ES-I3 (cell line): ENCODE measurements around the gene JSRP1.
A peak's percentile ranks its signal among the peaks of the same experiment; 100 is the strongest.

Source experiments
- H3K36me3 ChIP-seq: 2 replicates; pipeline ENCODE4 v1.6.1; 2013; ENCODE audit warnings: mild to moderate bottlenecking, low read length, control low read depth, moderate library complexity; ENCODE audit not compliant: insufficient read depth
- H3K4me1 ChIP-seq: 2 replicates; pipeline ENCODE4 v1.6.1; 2013; ENCODE audit warnings: mild to moderate bottlenecking, control low read depth, low read length; ENCODE audit not compliant: insufficient read depth
- H3K9ac ChIP-seq: 2 replicates; pipeline ENCODE4 v1.6.1; 2013; ENCODE audit warnings: low read depth, mild to moderate bottlenecking, low read length, moderate library complexity
- H3K9me3 ChIP-seq: 2 replicates; pipeline ENCODE4 v1.6.1; 2013; ENCODE audit warnings: mild to moderate bottlenecking, low read length, moderate library complexity; ENCODE audit not compliant: control insufficient read depth, insufficient read depth

The JSRP1 gene

DNA sequence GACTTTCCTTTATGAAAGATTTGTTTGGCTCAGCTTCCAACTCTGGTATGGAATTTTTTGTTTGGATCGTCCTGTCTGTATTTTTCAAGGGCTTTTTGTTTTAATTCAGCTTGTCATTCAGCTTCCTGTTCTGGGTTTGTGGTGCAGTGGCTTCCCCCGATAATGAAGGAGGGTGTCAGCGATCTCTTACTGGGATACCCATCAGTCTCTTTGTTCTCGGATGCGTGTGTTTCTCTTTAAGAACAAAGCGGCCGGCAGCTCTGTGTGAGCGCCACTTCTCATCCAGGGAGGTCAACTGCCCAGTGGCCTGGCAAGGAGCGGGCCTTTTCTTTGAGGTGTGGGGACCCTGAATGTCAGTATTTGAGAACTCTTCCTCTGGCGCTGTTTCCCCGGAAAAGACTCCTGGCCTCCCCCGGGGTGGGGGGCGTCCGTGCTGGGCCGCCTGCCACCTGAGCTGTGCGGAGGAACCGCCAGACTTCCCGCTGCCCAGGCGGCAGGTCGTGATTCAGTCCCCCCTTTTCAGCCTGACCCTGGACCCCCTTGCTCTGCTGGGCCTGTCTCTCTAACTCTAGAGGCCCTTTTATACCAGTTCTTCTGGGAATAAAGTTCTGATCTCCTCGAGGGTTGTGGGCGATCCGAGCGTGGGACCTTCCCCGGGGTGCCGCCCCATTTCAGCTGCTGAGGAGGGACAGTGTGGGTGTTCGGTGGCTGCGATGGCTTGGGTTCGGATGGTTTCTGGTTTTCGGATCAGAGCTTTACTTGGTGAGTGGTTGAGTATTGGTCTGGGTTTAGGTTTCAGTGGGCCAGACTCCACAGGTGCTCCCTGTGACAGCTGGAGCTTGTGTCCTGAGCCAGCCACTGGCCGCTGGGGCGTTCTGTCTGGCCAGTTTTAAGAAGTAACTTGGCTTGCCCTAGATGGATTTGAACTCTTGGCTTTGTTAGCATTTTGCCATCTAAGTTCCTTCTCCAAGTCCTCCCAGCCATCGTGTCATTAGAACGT is 16.1 kb downstream of the JSRP1 start:
- Histone ChIP-seq H3K9ac (peak overlapping the region; percentile 24; the same call in 1 of the 2 replicates), H3K4me1 (peaks cover 20% of the 10 kb centered on the region), H3K9me3 (no peaks in the 10 kb centered on the region), H3K36me3 (peaks cover 13% of the 10 kb centered on the region)

DNA sequence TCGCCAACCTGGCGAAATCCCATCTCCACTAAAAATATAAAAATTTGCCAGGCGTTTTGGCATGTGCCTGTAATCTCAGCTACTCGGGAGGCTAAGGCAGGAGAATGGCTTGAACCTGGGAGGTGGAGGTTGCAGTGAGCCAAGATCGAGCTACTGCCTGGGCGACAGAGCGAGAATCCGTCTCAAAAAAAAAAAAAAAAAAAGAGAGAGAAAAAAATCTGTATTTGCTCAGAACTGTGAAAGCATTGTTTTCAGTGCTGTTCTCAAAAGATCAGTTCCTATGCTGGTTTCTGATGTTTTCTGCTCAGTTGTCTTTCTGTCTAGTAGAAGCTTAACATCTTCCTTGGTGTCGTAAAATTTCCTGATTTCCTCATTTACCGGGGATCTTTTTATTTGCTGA is 17.0 kb downstream of the JSRP1 start:
- peak overlapping the region; percentile 24; the same call in 1 of the 2 replicates for H3K9ac ChIP-seq
- H3K9me3 ChIP-seq, result no peaks in the 10 kb centered on the region
- H3K36me3 ChIP-seq, result peaks cover 6% of the 10 kb centered on the region; the same call in 1 of the 2 replicates
- H3K4me1 ChIP-seq, result peaks cover 20% of the 10 kb centered on the region

DNA sequence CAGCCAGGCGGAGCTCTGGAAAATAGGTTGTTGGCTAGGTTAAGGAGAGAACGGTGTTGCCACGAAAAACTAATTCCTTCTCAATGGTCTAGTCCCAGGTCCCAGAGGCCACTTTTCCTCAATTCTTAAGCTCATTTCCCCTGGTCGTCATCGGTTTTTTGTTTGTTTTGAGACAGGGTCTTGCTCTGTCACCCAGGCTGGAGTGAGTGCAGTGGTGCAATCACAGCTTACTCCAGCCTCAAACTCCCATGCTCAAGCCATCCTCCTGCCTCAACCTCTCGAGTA is 18.4 kb downstream of the JSRP1 start:
- Histone ChIP-seq H3K4me1 (peaks cover 20% of the 10 kb centered on the region), H3K9me3 (no peaks in the 10 kb centered on the region), H3K9ac (peak overlapping the region; percentile 90; the same call in 1 of the 2 replicates), H3K36me3 (no peaks in the 10 kb centered on the region; the same call in 1 of the 2 replicates)

DNA sequence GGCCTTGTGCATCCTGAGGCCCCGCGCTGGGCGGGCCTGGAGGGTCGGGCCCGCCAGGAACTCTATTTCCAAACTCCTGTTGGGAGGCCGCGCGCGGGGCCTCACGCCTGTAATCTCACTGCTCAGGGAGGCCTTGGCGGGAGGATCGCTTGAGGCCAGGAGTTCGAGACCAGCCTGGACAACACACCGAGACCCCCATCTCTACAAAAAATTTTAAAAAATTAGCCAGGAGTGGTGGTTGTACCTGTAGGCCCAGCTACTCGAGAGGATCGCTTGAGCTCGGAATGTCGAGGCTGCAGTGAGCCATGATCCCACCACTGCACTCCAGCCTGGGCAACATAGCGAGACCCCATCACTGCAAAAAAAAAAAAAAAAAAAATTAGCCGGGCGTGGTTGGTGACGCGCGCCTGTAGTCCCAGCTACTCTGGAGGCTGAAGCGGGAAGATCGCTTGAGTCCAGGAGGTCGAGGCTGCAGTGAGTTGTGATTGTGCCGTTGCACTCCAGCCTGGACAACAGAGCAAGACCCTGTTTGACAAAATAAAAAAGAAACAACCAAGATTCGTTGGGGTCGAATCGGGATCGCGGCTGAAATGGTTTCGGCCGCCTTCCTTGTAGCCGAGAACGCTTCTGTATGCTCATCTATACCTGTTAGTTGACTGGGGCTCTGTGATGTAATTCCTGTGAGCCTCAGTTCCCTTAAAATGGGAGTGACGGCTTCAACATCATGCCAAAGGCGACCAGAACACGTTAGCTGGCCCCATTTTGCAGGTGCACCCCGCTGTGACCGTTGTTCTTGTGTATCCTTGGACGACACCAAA is 19.0 kb downstream of the JSRP1 start:
- Histone ChIP-seq H3K4me1 (peaks cover 20% of the 10 kb centered on the region), H3K9me3 (no peaks in the 10 kb centered on the region), H3K9ac (peak overlapping the region; percentile 90), H3K36me3 (no peaks in the 10 kb centered on the region; the same call in 1 of the 2 replicates)

DNA sequence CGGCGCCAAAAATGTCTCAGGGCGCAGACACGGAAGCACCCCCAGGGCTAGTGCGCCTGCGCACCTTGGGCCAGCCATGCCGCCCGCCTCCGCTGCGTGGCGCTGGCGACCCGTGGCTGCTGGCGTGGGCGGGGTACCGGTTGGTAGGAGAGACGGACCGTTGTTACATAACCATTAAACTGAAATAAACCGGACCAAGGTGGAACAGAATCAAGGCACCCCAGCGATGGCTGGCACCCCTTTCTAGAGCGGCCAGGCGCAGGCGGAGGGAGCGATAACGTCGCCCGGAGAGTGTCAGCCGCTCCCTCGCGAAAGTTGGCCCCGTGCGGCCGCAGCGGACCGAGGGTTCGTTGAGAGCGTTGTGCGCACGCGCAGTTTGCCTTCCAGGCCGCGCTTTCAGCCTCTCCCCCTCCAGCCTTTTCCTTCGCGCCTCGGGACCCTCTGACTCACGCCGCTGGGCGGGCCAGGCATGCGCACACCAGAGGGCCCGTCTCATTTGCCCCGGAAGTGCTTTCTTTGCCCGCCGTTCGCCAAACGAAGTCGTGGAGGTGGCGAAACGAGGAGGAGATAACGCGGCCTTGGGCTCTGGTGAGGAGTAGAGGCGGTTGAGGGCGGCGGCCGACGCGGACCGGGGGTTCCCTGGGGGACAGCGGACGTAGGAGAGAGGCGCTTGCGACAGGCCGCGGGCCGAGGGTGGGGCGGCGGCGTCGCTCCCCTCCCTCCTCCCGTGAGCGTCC is 19.7 kb downstream of the JSRP1 start, which contains the start of the genes PLEKHJ1 and SF3A2:
PLEKHJ1 (minus strand) TSS at position 16 of the 737 bp plus-strand sequence. CDS start 81 bp downstream, outside the sequence.
SF3A2 (plus strand) TSS at position 511 of the 737 bp plus-strand sequence. CDS start 6,595 bp downstream, outside the sequence.
- peaks cover 20% of the 10 kb centered on the region for H3K4me1 ChIP-seq
- no peaks in the 10 kb centered on the region; the same call in 1 of the 2 replicates for H3K36me3 ChIP-seq
- no peaks in the 10 kb centered on the region for H3K9me3 ChIP-seq
- peak within 1 kb of the TSS; percentile 90 for H3K9ac ChIP-seq

DNA sequence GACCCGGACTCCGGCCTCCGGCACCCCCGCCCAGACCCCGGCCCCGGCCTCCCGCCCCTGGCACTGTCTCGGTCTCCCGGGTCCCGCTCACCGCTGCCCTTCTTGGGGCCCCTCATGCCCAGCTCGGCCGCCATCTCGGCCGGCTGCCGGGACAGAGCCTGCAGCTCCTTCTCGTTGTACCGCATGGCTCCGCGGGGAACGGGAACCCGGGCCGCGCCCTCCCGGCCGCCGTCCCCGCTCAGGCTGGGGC is 20.2 kb downstream of the JSRP1 start:
- H3K9ac ChIP-seq, result peak overlapping the region; percentile 90; the same call in 1 of the 2 replicates
- peaks cover 19% of the 10 kb centered on the region for H3K4me1 ChIP-seq
- no peaks in the 10 kb centered on the region; the same call in 1 of the 2 replicates for H3K36me3 ChIP-seq
- no peaks in the 10 kb centered on the region for H3K9me3 ChIP-seq

DNA sequence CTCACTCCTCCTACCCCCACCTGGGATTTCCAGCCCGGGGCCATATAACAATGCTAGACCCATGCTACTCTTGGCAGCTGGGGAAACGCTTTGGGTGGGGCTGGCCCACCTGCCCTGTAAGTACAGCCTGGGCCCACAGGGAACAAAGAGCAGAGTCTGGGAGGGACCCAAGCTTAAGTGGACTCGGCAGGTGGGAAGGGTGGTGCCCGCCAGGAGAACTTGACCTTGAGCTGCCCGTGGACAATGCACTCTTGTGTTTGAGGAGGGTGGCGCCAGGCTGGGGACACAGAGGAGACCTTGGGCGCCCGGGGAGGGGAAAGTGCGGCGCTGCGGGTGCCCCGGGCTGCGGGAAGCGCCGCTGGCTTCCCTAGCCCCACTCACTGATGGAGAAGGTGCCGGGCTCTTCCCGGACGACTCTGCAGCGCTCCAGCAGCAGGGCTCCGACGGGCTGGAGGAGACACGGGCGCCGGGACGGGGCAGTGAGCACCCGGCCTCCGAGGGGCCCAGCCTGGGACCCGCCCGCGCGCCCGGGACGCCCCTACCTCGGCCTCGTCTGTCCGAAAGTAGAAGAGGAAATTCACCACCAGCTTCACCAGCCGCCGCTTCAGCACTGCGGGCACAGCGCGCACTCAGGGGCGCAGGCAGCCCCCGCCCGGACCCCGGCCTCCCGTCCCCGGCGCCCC is 20.7 kb downstream of the JSRP1 start:
- peak overlapping the region; percentile 90 for H3K9ac ChIP-seq
- no peaks in the 10 kb centered on the region for H3K9me3 ChIP-seq
- H3K4me1 ChIP-seq, result peaks cover 14% of the 10 kb centered on the region
- no peaks in the 10 kb centered on the region; the same call in 1 of the 2 replicates for H3K36me3 ChIP-seq

DNA sequence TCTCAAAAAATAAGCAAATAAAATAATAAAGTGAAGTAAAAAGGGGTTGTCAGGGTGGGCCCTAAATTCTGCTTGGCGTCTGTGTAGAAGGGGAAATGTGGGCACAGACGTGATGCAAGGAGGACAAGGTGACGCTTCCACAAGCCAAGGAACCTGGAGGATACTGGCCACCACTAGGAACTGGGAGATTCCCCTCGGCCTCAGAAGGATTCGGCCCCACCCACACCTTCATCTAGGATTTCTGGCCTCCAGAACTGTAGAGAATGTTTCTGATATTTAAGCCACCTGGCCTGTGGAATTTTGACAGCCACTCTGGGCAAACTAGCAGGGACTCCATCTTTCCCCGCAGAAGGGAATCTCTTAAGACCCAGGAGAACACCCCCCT is 21.2 kb downstream of the JSRP1 start:
- Histone ChIP-seq H3K4me1 (peaks cover 11% of the 10 kb centered on the region), H3K9me3 (no peaks in the 10 kb centered on the region), H3K9ac (peak overlapping the region; percentile 90), H3K36me3 (no peaks in the 10 kb centered on the region; the same call in 1 of the 2 replicates)

DNA sequence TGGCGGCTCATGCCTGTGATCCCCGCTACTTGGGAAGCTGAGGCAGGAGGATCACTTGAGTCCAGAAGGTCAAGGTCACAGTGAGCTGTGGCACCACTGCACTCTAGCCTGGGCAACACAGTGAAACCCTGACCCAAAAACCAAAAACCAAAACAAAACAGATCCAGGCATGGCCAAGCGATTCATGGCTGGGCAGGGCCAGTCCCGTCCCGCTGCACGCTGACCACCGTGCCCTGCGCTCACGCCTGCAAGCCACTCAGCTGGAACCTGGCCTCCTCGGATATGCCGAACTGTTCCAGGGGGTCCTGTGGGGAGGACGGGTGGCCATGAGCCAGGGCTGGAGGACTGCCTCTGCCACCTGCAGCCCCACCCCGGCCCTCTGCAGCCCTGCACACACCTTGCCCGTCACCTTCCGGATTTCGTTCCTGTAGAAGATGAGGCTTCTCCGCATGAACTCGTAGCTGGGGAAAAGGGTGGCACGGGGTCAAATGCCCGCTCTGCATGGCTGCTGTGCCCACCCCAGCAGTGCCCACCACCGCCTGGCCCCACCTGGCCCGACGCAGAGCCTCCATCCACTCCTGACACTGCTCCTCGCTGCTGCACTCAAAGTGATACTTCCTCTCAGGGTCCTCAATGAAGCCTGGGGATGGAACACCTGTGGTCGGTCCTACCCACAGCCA is 22.5 kb downstream of the JSRP1 start:
- no peaks in the 10 kb centered on the region; the same call in 1 of the 2 replicates for H3K36me3 ChIP-seq

DNA sequence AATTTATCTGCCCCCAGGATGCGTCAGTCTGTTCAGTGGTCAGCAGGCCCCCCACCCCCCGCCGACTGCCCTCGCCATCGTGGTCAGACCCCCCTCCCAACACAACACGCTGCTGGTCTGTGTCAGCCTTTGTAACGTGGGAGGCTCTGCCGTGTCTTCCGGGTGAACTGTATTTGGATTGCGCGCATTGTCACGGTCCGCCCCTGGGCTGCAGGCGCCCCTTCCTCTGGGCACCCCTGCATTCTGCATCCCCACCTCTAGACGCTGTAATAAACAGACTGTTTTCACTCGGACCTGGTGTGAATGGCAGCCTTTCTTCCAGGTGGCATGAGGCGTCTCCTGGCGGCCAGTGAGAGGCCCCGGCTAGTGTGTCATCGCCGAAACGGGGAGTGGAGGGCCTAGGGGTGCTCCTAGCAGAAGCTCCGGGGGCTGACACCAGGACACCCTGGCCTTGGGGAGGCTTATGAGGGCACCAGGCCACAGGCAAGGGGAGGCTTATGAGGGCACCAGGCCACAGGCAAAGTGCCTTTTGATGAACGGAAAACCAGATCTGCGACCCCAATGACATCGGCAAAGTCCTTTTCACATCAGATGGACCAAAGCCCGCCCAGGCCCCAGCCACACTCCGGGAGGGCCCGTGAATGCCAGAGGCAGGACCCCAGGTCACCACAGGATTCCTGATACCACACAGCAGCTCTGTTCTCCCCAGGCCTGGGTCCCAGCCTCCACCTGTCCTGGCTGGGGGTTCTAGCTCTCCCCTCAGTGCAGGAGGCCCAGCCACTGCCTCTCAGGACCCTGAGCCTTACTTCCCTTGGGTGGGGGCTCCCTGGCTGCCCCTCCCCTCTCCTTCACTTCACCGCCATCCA is 23.7 kb downstream of the JSRP1 start:
- no peaks in the 10 kb centered on the region; the same call in 1 of the 2 replicates for H3K36me3 ChIP-seq
- no peaks in the 10 kb centered on the region for H3K4me1 ChIP-seq
- H3K9me3 ChIP-seq, result no peaks in the 10 kb centered on the region
- no peak overlapping the region for H3K9ac ChIP-seq

More for the DNA sequence above, 22.5 kb downstream of the JSRP1 start:
- H3K9me3 ChIP-seq, result no peaks in the 10 kb centered on the region
- 0 out of 2 replicates have a peak, but pooled peaks cover 6% of the 10 kb centered on the region for H3K4me1 ChIP-seq
- H3K9ac ChIP-seq, result no peak overlapping the region

DNA sequence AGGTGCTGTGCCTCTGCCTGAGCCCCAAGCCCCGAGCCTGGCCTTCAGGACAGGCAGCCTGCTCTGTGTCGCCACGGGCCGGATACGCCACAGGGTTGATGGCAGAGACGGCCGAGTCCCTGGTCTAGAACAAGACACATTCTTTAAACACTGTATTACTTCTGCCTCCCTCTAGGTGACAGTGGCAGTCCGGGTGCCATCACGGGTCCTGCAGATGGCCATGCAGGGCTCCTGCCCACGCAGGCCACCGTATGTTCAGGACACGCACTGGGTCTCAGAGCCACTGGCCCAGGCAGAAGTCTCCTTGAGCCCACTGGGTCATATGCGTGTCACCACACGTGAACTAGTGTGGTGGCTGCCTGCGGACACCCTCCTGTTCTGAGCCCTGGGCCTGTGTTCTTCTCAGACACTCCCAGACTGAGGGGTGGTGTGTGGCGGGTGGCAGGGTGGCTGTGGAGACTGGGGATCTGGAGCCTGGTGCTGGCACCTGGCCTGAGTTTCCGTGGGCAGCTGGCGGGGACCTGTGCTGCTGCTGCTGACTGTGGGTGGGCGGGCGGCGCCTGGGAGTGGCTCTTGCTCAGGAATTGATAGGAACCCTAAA is 24.5 kb downstream of the JSRP1 start:
- no peaks in the 10 kb centered on the region; the same call in 1 of the 2 replicates for H3K36me3 ChIP-seq
- H3K4me1 ChIP-seq, result no peaks in the 10 kb centered on the region
- H3K9ac ChIP-seq, result no peak overlapping the region
- no peaks in the 10 kb centered on the region for H3K9me3 ChIP-seq
